Ascending aorta (tissue), 2 donors: ENCODE measurements around the gene PPP1R10. TPM values are rescaled to one million over a fixed set of nuclear protein-coding genes. Genes with fewer than 3 reads are reported as not detected.

Experiments used
- DNase-seq, 2 donors: peaks; one replicate each; pipeline ENCODE4 v3.0.0-alpha.2; 2019; ENCODE audit warnings: low spot score in 2 of 2
- H3K27ac ChIP-seq, 2 donors: fragments of 200-600 bp; sonication (generic); one replicate each; pipeline ENCODE4 v1.5.1; 2016 to 2017; ENCODE audit warnings: mild to moderate bottlenecking in 1 of 2
- H3K27me3 ChIP-seq: fragments of 200-600 bp; sonication (generic); one replicate; pipeline ENCODE4 v1.5.1; 2017
- H3K36me3 ChIP-seq, 2 donors: fragments of 200-600 bp; sonication (generic); one replicate each; pipeline ENCODE4 v1.5.1; 2016
- H3K4me1 ChIP-seq, 2 donors: fragments of 200-600 bp; sonication (generic); one replicate each; pipeline ENCODE4 v1.5.1; 2016 to 2017; ENCODE audit warnings: mild to moderate bottlenecking in 1 of 2
- H3K4me3 ChIP-seq, 2 donors: fragments of 200-600 bp; sonication (generic); one replicate each; pipeline ENCODE4 v1.5.1; 2016 to 2017; ENCODE audit warnings: mild to moderate bottlenecking in 1 of 2
- H3K9me3 ChIP-seq, 2 donors: fragments of 200-600 bp; sonication (generic); one replicate each; pipeline ENCODE4 v1.5.1; 2016
- intact Hi-C: fragments of 100-400 bp; cut with DNase I; formaldehyde crosslinking; loops from one replicate; pipeline ENCODE4 v1.15.1; 2023
- total RNA-seq: library from RNA; depleted of rRNA; stranded (reverse); fragments of >200 nt; gene quantifications from one replicate; pipeline ENCODE4 v1.1.0, GENCODE V29; 2016
- TF ChIP-seq, protein P1 (sequence below), 3 experiments: fragments of 200-600 bp in 2 of 3; fragments of 450-650 bp in 1 of 3; sonication (generic) in 2 of 3; IDR thresholded peaks; one replicate each; pipeline ENCODE4 v1.5.1; 2016 to 2019; ENCODE audit warnings: antibody characterized with exemption in 3 of 3, mild to moderate bottlenecking in 1 of 3, moderate library complexity in 1 of 3

The PPP1R10 gene
- total RNA-seq, 1 donor from 2014 or later, result 52.6 TPM

DNA sequence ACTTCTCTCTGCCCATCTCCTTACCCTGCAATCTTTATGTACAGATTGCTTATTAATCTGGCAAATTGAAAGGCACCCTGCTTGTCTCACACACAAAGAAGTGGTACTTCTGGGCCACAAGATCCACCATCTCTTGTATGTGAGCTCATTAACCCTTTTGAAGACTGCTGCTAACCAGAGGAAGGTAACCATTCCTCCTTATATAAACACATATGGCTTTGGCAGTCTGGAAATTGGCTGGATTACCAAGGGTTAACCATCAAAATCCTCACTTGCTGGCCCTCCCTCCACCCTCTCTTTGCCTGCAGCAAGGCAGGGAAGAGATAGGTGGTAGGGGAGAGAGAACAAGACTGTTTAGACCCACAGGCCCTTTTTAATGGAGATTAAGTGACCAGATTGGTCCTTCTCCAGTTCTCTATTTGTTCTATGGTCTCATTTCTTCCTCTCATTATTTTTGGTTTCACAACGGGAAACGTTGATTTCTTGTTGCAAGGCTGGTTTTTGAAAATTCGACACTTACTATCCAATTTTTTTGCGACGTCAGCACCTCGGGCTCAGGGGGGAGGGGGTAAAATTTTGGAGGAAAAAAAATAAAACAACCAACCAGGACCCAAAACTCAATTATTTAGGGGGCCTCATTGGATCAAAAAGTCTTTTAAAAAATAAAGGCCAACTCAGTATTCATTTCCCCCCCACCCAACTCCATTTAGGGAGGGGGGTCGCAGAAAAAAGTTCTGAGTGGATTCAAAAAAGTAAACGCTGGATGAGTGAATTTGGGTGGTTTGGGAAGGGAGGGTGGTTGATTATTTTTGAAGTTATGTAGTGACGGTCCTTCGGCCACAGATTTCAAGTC lies 859 bp downstream of the PPP1R10 start:
- peak overlapping the region; percentile 95 to 96 for H3K27ac ChIP-seq
- peak overlapping the region; percentile 77 to 94 for H3K4me3 ChIP-seq
- H3K4me1 ChIP-seq, result peaks cover 16 to 39% of the 10 kb centered on the region in 2 donors
- intact Hi-C loops, result loop anchor here (2.0 to 10.0 kb wide), 7 partner anchors 45 to 1006 kb away; partner anchors contain the start of genes ABCF1, ATP6V1G2, DDX39B and FLOT1
- H3K9me3 ChIP-seq, result no peaks in the 10 kb centered on the region
- no peaks in the 10 kb centered on the region for H3K27me3 ChIP-seq
- DNase-seq, result no peak
- H3K36me3 ChIP-seq, result peaks cover 23 to 29% of the 10 kb centered on the region in 2 donors
- TF ChIP-seq, protein P1, sequence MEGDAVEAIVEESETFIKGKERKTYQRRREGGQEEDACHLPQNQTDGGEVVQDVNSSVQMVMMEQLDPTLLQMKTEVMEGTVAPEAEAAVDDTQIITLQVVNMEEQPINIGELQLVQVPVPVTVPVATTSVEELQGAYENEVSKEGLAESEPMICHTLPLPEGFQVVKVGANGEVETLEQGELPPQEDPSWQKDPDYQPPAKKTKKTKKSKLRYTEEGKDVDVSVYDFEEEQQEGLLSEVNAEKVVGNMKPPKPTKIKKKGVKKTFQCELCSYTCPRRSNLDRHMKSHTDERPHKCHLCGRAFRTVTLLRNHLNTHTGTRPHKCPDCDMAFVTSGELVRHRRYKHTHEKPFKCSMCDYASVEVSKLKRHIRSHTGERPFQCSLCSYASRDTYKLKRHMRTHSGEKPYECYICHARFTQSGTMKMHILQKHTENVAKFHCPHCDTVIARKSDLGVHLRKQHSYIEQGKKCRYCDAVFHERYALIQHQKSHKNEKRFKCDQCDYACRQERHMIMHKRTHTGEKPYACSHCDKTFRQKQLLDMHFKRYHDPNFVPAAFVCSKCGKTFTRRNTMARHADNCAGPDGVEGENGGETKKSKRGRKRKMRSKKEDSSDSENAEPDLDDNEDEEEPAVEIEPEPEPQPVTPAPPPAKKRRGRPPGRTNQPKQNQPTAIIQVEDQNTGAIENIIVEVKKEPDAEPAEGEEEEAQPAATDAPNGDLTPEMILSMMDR (IDR thresholded peaks at IDR 0.05), result no peak

DNA sequence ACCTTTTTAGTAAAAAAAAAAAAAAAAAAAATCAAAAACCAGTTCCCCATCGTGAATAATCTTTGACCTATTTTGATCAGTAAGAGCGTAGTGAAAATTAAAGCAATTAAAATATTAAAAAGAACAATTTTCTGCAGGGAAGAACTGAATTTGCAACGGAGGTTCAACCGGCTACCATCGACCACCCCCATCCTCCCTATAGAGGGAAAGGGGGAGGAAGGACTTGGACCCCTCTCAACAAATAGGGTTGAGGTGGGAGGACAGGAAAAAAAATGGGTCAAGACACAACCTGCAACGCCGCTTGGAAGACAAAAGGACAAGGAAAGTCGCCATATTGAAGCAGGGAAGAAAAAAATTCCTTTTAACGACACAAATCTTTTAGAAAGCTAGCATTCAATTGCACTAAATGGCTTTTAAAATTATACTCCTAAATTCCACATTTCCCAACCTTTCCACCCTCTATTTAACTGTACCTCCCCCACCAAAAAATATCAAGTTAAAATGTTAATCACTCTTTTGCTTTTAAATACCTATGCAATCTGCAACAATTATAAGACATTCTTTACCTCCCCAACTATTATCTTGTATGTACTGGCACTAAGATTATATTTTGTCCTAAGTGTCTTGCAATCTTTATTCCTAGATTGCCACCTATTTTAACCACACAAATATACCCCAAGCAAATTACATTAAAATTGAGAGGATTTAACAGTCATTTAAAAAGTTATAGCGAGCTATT lies 1.7 kb downstream of the PPP1R10 start:
- Histone ChIP-seq H3K27me3 (no peaks in the 10 kb centered on the region), H3K9me3 (no peaks in the 10 kb centered on the region), H3K4me1 (peaks cover 16 to 47% of the 10 kb centered on the region in 2 donors), H3K27ac (peak overlapping the region; percentile 95 to 96), H3K4me3 (peak overlapping the region; percentile 77 to 94), H3K36me3 (peaks cover 18 to 21% of the 10 kb centered on the region in 2 donors)
- intact Hi-C loops, result loop anchor here (2.0 to 10.0 kb wide), 6 partner anchors 45 to 1007 kb away; partner anchors contain the start of genes ABCF1, ATP6V1G2, DDX39B and FLOT1
- DNase-seq, result no peak
- TF ChIP-seq, protein P1 (IDR thresholded peaks at IDR 0.05), result no peak

DNA sequence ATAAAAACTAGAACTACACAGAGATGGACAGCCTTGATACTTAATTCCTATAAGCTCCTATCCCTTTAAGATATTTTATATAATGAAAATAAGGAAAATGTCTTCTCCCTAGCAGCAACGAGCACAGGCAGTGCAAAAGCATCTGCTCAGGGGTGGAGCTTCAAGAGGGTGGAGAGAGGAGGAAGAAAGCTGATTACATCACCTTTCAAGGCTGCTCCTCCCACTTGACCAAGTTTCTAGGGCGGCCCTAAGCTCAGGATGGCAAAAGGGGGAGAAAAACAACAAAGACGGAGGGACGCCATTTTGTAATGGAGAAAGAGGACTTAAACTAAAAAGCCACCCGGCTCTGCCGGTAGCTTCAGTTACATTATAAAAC lies 2.2 kb downstream of the PPP1R10 start:
- Histone ChIP-seq H3K4me3 (peak overlapping the region; percentile 77 to 94), H3K4me1 (peaks cover 16 to 52% of the 10 kb centered on the region in 2 donors), H3K9me3 (no peaks in the 10 kb centered on the region), H3K36me3 (peaks cover 16 to 17% of the 10 kb centered on the region in 2 donors), H3K27me3 (no peaks in the 10 kb centered on the region), H3K27ac (peak overlapping the region; percentile 95 to 96)
- intact Hi-C loops, result loop anchor here (2.0 to 10.0 kb wide), 7 partner anchors 44 to 1007 kb away; partner anchors contain the start of genes ABCF1, ATP6V1G2, DDX39B and FLOT1
- TF ChIP-seq, protein P1 (IDR thresholded peaks at IDR 0.05), result no peak
- DNase-seq, result peak; percentile 64 to 96

DNA sequence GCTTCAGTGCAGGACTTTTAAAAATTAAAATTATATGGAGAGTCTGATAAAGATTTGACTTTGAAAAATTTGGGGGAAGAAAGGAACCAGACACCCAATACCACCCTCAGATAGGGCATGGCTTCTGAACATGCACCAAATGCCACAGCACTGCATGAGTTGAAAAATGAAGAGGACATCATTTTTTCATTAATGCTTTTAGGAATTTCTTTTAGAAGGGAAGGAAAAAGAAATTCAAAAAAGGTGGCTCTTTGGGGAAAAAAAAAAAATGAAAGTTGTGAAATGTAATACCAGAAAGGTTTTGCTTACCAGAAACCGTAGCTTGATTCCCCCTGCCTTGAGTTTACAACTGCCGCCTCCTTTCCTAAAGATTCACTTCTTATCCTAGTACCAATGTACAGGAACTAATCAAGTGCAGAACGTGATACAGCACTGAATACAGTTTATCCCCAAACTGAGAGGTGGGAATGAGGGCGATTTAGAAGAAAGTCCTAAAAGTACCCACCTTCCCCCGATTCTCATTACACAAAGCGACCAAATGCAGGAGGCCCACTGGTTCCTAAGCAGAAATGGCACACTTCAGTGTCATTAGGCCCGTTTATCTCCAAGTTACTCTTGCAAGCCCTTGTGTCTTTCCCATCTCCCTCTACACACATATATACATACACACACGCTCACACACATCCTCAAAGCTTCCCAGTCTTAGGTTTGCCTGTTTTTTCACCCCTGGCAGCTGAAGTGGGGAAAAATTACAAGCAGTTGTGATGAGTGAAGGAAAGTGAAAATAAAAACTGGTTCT lies 2.8 kb downstream of the PPP1R10 start:
- intact Hi-C loops, result loop anchor here (2.0 to 10.0 kb wide), 4 partner anchors 43 to 931 kb away; partner anchors contain the start of genes ABCF1, ATP6V1G2, DDX39B and HLA-E

More for the DNA sequence above, 2.8 kb downstream of the PPP1R10 start:
- Histone ChIP-seq H3K4me1 (peaks cover 16 to 56% of the 10 kb centered on the region in 2 donors), H3K9me3 (no peaks in the 10 kb centered on the region), H3K4me3 (peak overlapping the region; percentile 77 to 94), H3K27me3 (no peaks in the 10 kb centered on the region), H3K36me3 (peaks cover 12 to 15% of the 10 kb centered on the region in 2 donors), H3K27ac (peak overlapping the region; percentile 95 to 96)
- DNase-seq, result no peak
- TF ChIP-seq, protein P1 (IDR thresholded peaks at IDR 0.05), result no peak
